CD4-positive, alpha-beta T cell treated with Interleukin-21 for 1 hour (primary cell): ENCODE measurements around the gene SGTA.
A peak's percentile ranks its signal among the peaks of the same experiment; 100 is the strongest.
"Not testable (repeated sequence)": the region's sequence is repeated elsewhere in the genome, so short reads cannot be mapped to it uniquely, and the experiment has no call there.

Source experiments
- DNase-seq: peaks from one replicate; pipeline ENCODE4 v3.0.0-alpha.2; 2020

The SGTA gene

GRCh38 chr19:2792666-2793065 lies 9.6 kb upstream of the SGTA start:
- not testable (repeated sequence) for DNase-seq

- DNase-seq = no peak
These were observed 8.8 kb upstream of the SGTA start for GRCh38 chr19:2791876-2792275.

- DNase-seq = no peak
These were observed 8.4 kb upstream of the SGTA start for GRCh38 chr19:2791440-2791839.

- DNase-seq = no peak
These were observed 7.6 kb upstream of the SGTA start for GRCh38 chr19:2790557-2791271.

- DNase-seq = no peak
These were observed 7.1 kb upstream of the SGTA start for GRCh38 chr19:2790194-2790556.

- no peak for DNase-seq
These were observed 5.2 kb upstream of the SGTA start for GRCh38 chr19:2788237-2788636.

- no peak for DNase-seq
These were observed 4.0 kb upstream of the SGTA start for GRCh38 chr19:2787115-2787514.

GRCh38 chr19:2785244-2785997 lies 2.3 kb upstream of the SGTA start, which contains the start of gene THOP1:
THOP1 (plus strand) TSS chr19:2785503; CDS start chr19:2785663, 160 bp downstream.
- peak; percentile 98 for DNase-seq

GRCh38 chr19:2783781-2784145 lies 690 bp upstream of the SGTA start:
- no peak for DNase-seq

- DNase-seq = no peak
These were observed 641 bp downstream of the SGTA start for GRCh38 chr19:2782329-2782935.

- DNase-seq = no peak
These were observed 2.8 kb downstream of the SGTA start for GRCh38 chr19:2780284-2780683.

- no peak for DNase-seq
These were observed 3.8 kb downstream of the SGTA start for GRCh38 chr19:2779121-2779740.

GRCh38 chr19:2777952-2778683 lies 5.0 kb downstream of the SGTA start:
- DNase-seq = no peak

GRCh38 chr19:2775556-2776430 lies 7.3 kb downstream of the SGTA start:
- peak; percentile 75 for DNase-seq

GRCh38 chr19:2774953-2775555 lies 8.0 kb downstream of the SGTA start:
- peak; percentile 28 for DNase-seq

GRCh38 chr19:2774083-2774679 lies 8.9 kb downstream of the SGTA start:
- no peak for DNase-seq

GRCh38 chr19:2771786-2772674 lies 11.0 kb downstream of the SGTA start:
- no peak for DNase-seq

- DNase-seq = no peak
These were observed 12.7 kb downstream of the SGTA start for GRCh38 chr19:2770055-2771013.

- no peak for DNase-seq
These were observed 13.9 kb downstream of the SGTA start for GRCh38 chr19:2769218-2769617.
